ENCODE data around the gene TFEC.

The TFEC gene

GRCh38 chr7:115995701-115996100, 34.9 kb downstream of the TFEC start:
- no peak overlapping the region for H3K4me3 ChIP-seq (ENCODE audit: low read depth, low read length)

GRCh38 chr7:115988401-115988800, 42.2 kb downstream of the TFEC start:
- H3K4me3 ChIP-seq (ENCODE audit: low read depth, low read length): no peak overlapping the region
- TF ChIP-seq CTCF (IDR thresholded peaks at IDR 0.05; ENCODE audit: low read depth, low read length): no peak

More at GRCh38 chr7:115995701-115996100, 34.9 kb downstream of the TFEC start:
- no peak for TF ChIP-seq CTCF (IDR thresholded peaks at IDR 0.05; ENCODE audit: low read depth, low read length)

- TF ChIP-seq CTCF (IDR thresholded peaks at IDR 0.05; ENCODE audit: low read depth, low read length): no peak
- H3K4me3 ChIP-seq (ENCODE audit: low read depth, low read length): no peak overlapping the region
Observed at GRCh38 chr7:115987486-115987885, 43.1 kb downstream of the TFEC start.

GRCh38 chr7:115984105-115984504, 46.5 kb downstream of the TFEC start:
- no peak overlapping the region for H3K4me3 ChIP-seq (ENCODE audit: low read depth, low read length)
- TF ChIP-seq CTCF (IDR thresholded peaks at IDR 0.05; ENCODE audit: low read depth, low read length): no peak

GRCh38 chr7:115980159-115980558, 50.4 kb downstream of the TFEC start:
- no peak overlapping the region for H3K4me3 ChIP-seq (ENCODE audit: low read depth, low read length)
- TF ChIP-seq CTCF (IDR thresholded peaks at IDR 0.05; ENCODE audit: low read depth, low read length): no peak

GRCh38 chr7:115976651-115977050, 53.9 kb downstream of the TFEC start:
- no peak overlapping the region for H3K4me3 ChIP-seq (ENCODE audit: low read depth, low read length)
- TF ChIP-seq CTCF (IDR thresholded peaks at IDR 0.05; ENCODE audit: low read depth, low read length): no peak

- no peak for TF ChIP-seq CTCF (IDR thresholded peaks at IDR 0.05; ENCODE audit: low read depth, low read length)
- no peak overlapping the region for H3K4me3 ChIP-seq (ENCODE audit: low read depth, low read length)
Observed at GRCh38 chr7:115975766-115976165, 54.8 kb downstream of the TFEC start.

All from WI38 (cell line).